ENCODE results near the gene PRELP.

Gene PRELP

DNA sequence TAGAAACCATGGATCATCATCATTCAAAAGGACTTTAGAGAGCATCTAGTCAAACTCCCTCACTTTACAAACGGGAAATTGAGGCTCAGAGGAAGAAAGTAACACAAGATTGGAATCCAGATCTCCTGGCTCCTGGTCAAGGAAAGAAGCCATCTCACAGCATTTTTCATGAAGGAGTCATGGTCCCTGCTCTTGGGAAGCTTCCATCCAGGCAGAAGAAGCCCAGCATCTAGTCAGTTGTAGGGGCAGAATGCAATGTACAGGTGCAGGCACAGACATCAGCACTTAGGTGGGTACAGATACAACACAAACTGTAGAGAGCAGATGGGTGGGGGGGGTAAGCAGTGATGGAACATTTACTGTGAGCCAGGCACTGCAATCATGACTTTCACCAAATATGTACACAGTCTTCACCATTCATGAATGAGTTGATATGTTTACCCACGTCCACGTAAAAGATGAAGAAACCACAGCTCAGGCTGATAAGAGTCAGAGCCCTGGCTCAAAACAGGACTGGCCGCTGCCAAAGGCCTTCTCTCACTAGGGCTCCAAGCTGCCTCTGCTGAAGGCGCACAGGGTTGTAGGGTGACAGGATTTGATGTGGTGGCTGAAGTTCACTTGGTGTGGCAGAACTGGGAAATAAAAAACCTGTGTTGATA is 62.3 kb downstream of the PRELP start:
- H3K27ac ChIP-seq: no peak overlapping the region
- TF ChIP-seq ZFX (IDR thresholded peaks at IDR 0.05; ENCODE audit: borderline replicate concordance): no peak
- TF ChIP-seq, protein P1, sequence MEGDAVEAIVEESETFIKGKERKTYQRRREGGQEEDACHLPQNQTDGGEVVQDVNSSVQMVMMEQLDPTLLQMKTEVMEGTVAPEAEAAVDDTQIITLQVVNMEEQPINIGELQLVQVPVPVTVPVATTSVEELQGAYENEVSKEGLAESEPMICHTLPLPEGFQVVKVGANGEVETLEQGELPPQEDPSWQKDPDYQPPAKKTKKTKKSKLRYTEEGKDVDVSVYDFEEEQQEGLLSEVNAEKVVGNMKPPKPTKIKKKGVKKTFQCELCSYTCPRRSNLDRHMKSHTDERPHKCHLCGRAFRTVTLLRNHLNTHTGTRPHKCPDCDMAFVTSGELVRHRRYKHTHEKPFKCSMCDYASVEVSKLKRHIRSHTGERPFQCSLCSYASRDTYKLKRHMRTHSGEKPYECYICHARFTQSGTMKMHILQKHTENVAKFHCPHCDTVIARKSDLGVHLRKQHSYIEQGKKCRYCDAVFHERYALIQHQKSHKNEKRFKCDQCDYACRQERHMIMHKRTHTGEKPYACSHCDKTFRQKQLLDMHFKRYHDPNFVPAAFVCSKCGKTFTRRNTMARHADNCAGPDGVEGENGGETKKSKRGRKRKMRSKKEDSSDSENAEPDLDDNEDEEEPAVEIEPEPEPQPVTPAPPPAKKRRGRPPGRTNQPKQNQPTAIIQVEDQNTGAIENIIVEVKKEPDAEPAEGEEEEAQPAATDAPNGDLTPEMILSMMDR (IDR thresholded peaks at IDR 0.05): no peak

DNA sequence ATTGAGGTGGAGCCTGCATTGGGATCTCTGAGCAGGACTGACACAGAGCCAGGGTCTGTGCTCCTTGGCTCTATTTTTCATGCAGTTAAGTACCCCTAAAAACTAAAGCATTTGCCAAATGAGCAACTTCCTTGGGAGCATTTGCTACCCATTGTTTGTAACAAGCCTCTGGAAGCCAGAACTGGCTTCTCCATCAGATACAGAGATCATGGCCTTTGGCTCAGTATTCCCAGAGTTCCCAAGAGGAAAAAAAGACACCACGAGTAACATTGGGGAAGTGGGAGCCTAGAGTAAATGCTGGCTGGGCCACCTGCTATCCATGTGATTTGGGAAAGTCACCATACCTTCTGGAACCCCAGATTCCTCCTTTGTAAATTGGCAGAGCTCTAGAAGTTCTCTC is 63.1 kb downstream of the PRELP start:
- no peak overlapping the region for H3K27ac ChIP-seq
- TF ChIP-seq, protein P1 (IDR thresholded peaks at IDR 0.05): no peak
- no peak for TF ChIP-seq ZFX (IDR thresholded peaks at IDR 0.05; ENCODE audit: borderline replicate concordance)

DNA sequence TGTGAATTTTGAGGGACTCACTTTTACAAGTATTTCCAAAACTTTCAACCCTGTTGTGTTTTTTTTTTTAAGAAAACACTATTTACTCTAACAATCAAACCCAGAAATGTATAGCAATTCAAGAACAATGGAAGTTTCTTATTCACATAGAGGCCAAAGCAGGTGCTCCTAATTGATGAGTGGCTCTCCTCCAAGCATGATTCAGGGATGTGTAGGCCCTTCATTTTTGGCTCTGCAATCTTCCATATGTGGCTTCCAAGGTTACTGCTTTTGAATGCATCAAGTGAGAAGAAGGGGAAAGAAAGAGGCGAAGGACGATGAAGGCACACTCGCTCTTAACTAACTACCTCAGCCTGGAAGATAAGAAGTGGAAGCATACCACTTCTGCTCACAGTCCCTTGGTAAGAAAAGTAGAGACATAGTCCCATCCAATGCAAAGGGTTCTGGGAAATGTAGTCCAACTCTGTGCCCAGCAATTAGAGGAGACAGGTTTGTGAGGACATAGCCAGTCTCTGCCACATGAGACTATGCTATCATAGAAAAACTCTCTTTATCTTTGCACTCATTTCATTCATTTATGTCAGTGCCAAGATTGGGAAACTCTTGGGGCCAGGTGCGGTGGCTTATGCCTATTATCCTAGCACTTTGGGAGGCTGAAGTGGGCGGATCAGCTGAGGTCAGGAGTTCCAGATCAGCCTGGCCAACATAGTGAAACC is 64.4 kb downstream of the PRELP start:
- no peak overlapping the region for H3K27ac ChIP-seq
- TF ChIP-seq, protein P1 (IDR thresholded peaks at IDR 0.05): no peak
- no peak for TF ChIP-seq ZFX (IDR thresholded peaks at IDR 0.05; ENCODE audit: borderline replicate concordance)
